ENCODE results near the gene MAP2K5.

- TF ChIP-seq CTCF (IDR thresholded peaks at IDR 0.05; ENCODE audit: low read depth, low read length, missing input control), result no peak
- no peak for TF ChIP-seq EGR1 (IDR thresholded peaks at IDR 0.05; ENCODE audit: low read depth in 2 of 2)
- TF ChIP-seq RXRA (IDR thresholded peaks at IDR 0.05), result no peak
- TF ChIP-seq SP1 (IDR thresholded peaks at IDR 0.05), result no peak
- TF ChIP-seq RAD21 (IDR thresholded peaks at IDR 0.05), result no peak
- TF ChIP-seq GABPA (IDR thresholded peaks at IDR 0.05 in 1 of 2, conservative IDR thresholded peaks at IDR 0.05 in 1 of 2), result no peak
- TF ChIP-seq MAX (IDR thresholded peaks at IDR 0.05), result no peak
- TF ChIP-seq YY1 (IDR thresholded peaks at IDR 0.05), result no peak
- TF ChIP-seq JUND (IDR thresholded peaks at IDR 0.05), result no peak
- TF ChIP-seq TAF1 (conservative IDR thresholded peaks at IDR 0.05), result no peak
- no peak for TF ChIP-seq FOXA1 (IDR thresholded peaks at IDR 0.05)
- no peak for TF ChIP-seq ATF3 (IDR thresholded peaks at IDR 0.05)
- no peak for TF ChIP-seq ZBTB33 (IDR thresholded peaks at IDR 0.05)
- TF ChIP-seq REST (IDR thresholded peaks at IDR 0.05), result no peak
Measured at GRCh38 chr15:67786646-67787045, 244.1 kb downstream of the MAP2K5 start.

Measured in liver (tissue), 3 donors.